ENCODE results near the gene FLOT2.
"Not testable (repeated sequence)": the region's sequence is repeated elsewhere in the genome, so short reads cannot be mapped to it uniquely, and the experiment has no call there.

The FLOT2 gene

GRCh38 chr17:28896884-28897768 is at the start of gene FLOT2:
FLOT2 (minus strand) TSS chr17:28897733; CDS start chr17:28897574, 159 bp downstream.
- peak; percentile 74 for DNase-seq

GRCh38 chr17:28946239-28946638 is 48.7 kb upstream of the FLOT2 start:
- DNase-seq = no peak

DNA sequence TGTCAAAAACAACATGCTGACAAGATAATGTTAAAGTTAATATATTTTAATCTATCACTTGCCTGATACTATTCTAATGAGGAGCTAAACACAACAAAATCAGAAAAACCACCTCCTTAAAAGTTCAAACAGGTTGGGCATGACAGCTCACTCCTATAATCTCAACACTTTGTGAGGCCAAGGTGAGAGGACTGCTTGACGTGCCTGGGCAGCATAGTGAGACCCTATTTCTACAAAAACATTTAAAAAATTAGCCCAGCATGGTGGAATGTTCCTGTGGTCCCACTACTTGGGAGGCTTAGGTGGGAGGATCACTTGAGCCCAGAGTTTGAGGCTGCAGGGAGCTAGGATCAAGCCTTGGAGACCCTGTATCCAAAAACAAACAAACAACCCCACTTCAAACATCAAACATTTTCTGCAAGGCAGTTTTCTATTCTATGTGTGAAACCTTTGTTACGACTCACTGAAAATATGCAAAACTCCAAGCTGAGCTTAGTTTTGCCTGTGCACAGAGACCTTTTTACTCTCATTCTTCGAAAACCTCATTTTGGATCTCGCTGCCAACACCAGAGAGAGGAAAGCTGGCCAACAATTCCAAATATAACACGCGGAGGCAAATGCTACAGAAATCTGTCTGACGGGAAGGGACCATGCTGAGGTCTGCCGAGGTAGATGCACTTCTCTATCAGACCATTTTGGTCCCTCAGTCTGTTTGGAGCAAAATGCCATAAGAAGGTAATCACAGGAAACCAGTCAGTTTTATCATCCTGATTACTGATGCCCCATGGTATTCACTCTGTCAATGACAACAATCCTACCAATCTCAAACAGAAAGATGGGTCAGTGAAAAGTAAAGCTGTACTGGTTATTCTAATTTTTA is 47.6 kb upstream of the FLOT2 start:
- no peak for DNase-seq

DNA sequence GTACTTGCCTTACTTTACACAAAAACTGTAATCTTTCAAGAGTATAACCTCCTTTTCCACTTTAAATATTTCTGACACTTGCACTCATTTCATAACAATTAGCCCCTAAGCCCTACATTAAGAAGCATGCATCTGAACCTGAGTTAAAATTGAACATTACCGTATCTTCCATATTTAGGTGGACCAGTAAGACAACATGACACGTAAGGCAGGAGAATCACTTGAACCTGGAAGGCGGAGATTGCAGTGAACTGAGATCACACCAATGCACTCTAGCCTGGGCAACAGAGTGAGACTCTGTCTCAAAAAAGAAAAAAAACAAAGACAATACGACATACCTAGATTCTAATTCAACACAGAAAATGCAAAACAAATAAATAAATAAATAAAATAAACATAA is 46.8 kb upstream of the FLOT2 start:
- DNase-seq = no peak

DNA sequence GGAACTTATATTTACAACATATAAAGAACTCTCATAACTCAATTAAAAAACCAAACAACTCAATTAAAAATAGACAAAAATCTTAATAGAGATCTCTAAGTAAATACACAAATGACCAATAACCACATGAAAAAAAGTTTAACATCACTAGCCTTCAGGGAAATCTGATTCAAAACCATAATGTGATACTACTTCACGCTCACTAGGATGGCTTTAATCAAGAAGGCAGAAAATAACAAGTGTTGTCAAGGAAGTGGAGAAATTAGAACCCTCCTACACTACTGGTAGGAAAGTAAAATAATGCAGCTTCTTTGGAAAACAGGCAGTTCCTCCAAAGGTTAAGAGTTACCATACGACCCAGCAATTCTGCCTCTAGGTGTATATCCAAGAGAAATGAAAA is 45.4 kb upstream of the FLOT2 start:
- DNase-seq = no peak

GRCh38 chr17:28941251-28941650 is 43.7 kb upstream of the FLOT2 start:
- DNase-seq = no peak

- no peak for DNase-seq
Measured at GRCh38 chr17:28940675-28941074, 43.1 kb upstream of the FLOT2 start.

DNA sequence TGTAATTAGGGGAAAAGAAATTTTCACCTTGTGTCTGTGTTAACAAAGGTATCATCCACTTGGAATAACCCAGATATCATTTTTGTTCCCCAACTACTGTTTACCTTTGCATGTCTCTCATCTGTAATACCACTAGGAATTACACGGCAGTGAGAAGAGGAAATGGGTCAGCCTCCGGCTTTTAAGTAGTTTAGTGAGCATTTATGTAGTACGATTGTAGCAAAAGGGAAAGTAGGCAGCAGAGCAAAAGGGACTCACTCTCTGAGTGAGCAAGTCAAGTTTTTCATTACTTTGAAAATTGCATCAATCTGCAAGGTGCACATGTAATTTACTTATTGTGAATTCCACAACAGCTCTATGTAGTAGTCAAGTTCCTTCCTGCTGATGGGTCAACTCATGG is 42.6 kb upstream of the FLOT2 start:
- DNase-seq = no peak

GRCh38 chr17:28938552-28938951 is 41.0 kb upstream of the FLOT2 start:
- no peak for DNase-seq

DNA sequence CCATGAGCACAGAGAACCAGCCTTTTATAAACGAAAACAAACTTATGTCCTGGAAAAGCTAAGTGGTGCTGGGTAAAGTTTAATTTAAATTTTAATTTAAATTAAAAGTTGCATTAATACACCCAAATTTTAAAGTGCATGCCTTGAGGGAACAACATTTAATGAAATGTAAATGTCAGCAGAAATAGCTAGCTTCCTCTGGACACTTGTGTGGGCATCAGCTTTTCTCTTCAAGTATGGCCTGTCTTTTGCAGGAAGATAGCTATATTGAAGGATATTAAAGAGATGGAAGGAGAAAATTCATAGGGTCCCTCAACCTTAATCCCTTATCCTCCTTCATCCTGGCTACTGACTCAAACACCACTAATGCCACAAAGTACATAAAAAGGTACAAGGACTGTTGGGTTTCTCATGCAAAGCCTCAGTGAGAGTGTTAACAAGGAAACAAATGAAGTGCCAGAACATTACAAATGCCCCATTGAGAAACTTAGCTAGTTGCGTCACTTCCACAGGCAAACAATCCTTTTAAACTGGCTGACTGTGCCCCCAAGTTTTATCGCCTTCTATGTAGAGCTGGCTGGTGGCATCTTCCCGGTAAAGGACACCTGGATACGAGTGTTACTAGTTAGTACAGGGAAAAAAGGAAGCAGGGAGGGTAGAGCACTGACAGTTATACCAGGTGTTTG is 39.7 kb upstream of the FLOT2 start:
- DNase-seq = peak; percentile 66

DNA sequence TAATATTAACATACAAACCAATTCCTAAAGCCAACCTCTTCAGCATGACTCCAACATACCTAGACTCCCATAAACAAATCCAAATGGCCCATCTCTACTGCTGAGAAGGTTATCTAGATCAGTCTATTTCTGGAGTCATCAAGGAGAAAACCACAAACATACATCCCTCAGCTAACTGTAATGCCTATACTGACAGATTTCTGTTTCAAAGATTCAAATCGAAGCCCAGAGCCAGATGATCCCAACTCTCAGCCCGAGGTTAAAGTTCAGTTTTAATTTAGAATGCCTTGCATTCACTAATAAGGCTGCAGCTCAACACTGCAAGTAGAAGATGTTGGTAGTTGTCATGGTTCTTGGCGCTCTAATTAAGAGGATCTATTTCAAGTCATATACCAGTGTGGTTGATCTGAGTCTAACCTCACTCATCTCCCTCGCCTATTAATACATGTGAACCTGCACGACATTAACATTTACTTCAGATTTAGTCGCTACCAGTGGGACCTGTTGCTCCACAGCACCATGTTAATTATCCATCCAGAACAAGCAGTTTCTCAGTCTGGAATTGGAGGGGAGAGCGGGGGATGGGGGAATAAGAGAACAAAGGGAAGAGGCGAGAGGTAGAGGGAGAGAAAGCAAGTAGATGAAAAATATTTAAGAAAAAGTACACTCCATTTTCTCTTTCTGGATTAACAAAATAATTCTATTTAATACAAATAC is 38.4 kb upstream of the FLOT2 start:
- DNase-seq = no peak

- not testable (repeated sequence) for DNase-seq
Measured at GRCh38 chr17:28934508-28934907, 37.0 kb upstream of the FLOT2 start.

- no peak for DNase-seq
Measured at GRCh38 chr17:28929787-28930186, 32.3 kb upstream of the FLOT2 start.

- no peak for DNase-seq
Measured at GRCh38 chr17:28928061-28928460, 30.5 kb upstream of the FLOT2 start.

GRCh38 chr17:28926786-28927185 is 29.3 kb upstream of the FLOT2 start:
- DNase-seq = no peak

- DNase-seq = no peak
Measured at GRCh38 chr17:28926366-28926765, 28.8 kb upstream of the FLOT2 start.

DNA sequence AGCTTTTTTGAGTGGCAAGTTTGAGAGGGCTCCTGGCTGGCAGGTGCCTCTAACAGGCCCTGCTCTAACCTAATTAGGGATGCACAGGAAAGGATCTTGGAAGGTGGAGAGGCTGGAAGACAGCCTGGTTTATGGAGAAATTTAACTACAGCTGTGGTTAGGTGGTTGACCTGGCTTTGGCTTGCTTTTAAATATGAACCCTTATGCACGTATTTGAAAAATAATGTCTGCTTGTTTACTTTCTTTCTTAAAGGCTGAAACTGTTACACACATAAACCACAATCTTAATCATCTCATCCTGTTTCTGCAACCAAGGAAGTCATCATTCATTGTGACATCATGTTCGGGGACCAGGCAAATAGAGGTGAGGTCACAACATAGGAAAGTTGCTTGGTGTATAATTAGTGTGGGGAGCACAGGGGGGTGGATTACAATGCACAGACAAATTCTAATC is 28.4 kb upstream of the FLOT2 start:
- peak; percentile 87 for DNase-seq

- no peak for DNase-seq
Measured at GRCh38 chr17:28920201-28920600, 22.7 kb upstream of the FLOT2 start.

GRCh38 chr17:28918295-28918694 is 20.8 kb upstream of the FLOT2 start:
- no peak for DNase-seq

GRCh38 chr17:28917465-28917864 is 19.9 kb upstream of the FLOT2 start:
- DNase-seq = no peak

GRCh38 chr17:28917029-28917428 is 19.5 kb upstream of the FLOT2 start:
- no peak for DNase-seq

- DNase-seq = peak; percentile 45
Measured at GRCh38 chr17:28916302-28916934, 18.9 kb upstream of the FLOT2 start.

Data from suppressor macrophage treated with lipopolysaccharide for 4 hours (primary cell).